COR-L47 (cell line): ENCODE measurements around the gene MSI2.

ENCODE experiments used
- DNase-seq: peaks from one replicate; lab custom pipeline; 2025; lab: John Stamatoyannopoulos, UW

The MSI2 gene

DNA sequence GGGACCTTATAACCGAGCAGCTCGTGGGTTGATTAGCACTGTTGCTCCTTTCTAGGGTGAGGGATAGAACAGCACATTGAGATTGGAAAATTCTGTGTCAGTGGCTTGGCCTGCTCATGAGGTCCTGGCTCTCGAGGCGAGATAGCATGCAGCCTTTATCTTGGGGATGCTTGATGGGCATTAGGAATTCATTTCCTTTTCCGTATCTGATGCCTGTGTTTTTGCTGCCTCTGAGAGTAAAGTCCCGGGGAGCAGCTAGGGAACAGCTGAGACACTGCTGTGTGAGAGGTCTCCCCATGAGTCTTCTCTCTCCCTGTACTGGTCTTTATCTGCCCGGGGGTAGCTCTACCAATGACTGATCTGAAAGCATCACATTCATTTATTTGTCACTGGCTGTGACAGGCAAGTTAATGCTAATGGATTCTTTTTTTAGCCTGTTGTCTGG is 14.5 kb downstream of the MSI2 start:
- no peak for DNase-seq

- DNase-seq = no peak
These were observed 15.5 kb downstream of the MSI2 start for GRCh38 chr17:57271821-57272220.

DNA sequence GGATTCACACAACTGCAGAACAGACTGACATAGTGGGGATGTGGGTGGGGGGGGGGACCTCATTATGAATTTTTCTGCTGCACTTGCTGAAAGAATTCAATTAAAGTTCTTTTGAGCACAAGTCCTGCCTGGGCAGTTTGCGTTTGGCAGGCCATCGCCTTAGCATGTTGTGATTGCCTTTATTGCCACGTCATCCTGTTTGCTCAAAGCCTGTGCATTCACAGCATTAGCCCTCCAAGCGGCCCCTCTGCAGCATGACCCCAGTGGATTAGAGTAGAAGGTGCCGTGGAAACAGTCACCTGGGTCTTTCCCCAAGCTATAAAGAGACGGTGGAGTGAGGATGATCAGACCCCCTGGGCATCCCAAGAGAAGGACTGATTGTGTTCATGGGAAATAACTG is 17.2 kb downstream of the MSI2 start:
- no peak for DNase-seq

DNA sequence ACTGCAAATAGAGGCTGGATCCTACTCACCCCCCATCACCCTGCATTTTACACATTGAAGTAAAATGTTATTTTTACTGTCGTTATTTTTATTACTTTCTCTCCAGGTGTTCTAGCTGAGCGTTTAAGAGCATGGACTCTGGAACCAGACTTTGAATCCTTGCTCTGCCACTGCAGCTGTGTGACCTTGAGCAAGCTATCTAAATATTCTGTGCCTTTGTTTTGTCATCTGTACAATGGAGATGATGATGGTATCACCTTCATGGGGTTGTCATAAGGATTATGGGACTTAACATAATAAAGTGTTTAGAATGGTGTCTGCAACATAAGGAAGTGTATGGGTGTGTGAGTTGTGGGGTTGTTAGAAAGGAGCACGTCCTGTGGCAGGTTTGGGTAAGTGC is 17.8 kb downstream of the MSI2 start:
- no peak for DNase-seq

DNA sequence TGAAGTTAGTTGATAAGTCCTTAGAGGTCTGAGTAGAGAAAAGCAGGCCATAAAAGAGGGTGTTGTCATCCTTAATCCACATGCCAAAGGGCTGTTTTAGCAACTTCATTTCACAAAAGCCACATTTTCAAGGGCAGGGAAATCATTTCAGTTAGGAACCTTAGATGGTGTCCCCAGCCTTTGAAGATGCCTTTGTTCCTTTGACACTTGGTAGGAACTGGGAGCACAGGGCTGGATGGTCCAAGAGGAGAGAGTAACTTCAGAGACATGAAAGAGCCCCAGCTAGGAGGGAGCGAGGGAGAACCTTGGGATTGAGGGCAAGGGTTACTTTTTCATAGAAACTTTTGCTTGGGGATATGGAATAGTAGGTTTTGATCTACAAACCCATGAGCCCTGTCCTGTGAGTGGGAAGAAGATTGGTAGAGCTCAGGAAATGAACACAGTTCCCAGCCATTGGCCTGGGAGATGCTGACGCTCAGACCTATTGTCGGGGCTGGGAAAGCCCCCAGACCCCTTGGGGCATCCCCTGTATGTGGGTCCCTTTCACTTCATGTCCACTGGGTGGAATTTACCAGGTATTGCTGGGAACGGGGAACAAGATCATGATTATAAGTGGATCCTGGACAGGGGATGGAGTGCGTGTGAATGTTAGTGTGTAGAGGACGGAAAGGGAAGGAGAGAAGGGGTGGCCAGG is 18.9 kb downstream of the MSI2 start:
- no peak for DNase-seq

DNA sequence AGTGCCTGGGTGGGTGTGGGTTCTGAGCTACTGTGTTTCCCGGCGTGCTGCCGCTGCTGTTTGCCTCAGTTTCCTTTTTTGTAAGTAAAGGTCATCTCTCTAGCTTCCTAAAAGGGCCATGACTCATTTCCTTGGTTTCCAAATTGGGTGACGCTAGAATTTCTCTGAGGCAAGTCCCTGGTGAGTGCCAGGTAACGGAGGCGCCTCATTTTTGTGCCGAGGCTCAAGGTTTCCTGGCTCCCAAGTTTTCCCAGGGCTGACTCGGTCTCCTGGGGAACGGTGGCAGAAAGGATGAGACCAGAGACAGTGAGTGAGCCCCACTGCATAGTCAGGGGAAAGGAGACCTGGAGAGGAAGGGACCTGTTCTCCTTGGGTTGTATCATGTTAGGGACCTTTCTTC is 20.3 kb downstream of the MSI2 start:
- DNase-seq = no peak

GRCh38 chr17:57277923-57278604 is 21.7 kb downstream of the MSI2 start:
- no peak for DNase-seq

GRCh38 chr17:57278740-57279387 is 22.5 kb downstream of the MSI2 start:
- no peak for DNase-seq

DNA sequence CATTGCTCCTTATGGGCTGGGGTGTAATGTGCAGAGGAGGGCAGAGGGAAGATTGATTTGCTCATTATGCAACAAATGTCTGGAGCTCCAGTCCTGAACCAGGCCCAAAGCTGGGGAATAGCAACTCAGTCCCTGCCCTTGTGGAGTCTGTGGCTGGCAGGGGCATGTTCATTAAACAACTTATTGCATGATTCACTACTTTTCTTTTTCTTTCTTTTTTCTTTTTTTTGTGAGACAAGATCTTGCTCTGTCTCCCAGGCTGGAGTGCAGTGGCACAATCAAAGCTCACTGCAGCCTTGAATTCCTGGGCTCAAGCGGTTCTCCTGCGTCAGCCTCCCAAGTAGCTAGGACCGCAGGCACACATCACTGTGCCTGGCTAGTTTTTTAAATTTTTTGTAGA is 23.1 kb downstream of the MSI2 start:
- no peak for DNase-seq

DNA sequence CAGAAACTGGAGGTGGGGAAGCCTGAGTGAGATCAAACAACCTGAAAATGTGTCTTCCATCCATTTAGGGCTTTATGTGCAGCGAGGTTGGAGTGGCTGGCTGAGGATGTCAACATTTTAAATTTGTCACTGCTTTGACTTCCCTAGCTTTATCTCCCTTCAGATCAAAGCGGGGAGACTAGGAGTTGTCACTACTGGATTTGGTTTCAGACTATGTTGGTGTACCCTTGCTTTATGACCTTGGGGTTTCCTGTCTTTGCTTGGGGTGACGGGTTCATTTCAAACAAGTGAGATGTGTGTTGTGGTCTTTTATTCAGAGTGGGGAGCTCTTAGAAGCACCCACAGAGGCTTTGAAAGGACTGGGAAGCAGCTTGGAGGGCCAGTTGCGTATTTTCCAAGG is 25.6 kb downstream of the MSI2 start:
- DNase-seq = no peak

- no peak for DNase-seq
These were observed 26.0 kb downstream of the MSI2 start for GRCh38 chr17:57282296-57282695.

DNA sequence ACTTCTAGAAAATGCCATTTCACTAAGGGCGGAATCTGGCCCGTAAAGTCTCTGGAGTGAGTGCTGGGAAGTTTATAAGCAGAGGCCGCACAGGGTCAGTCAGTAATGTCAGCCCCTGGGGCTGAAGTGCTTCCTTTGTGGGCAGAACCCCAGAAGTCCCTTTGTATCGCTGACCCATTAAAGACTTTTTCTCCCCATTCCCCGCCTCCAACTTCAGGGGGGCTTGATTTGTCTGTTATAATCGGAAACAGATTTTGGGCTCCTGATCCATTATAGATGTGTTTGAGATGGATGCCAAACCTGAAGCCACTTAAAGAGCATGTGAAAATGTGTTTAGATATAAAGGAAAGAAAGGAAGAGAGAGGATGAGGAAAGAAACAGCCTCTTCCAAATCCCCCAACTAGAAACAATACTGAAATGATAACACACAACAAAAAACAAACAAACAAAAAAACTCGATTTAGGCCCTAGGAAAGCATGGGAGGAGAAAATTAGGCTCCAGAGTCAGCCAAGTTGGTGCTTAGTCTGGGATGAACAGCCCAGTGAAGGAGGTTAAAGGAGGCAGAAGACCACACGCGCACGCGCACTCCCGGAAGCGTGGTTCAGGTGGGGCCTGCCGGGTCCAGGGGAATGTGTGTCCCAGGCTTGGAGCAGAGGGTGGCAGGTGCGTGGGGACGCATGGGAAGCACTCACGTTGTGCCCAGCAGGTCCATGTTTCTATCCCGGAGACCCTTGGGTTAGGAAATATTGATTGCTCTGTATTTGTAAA is 27.1 kb downstream of the MSI2 start:
- no peak for DNase-seq

GRCh38 chr17:57284583-57284982 is 28.3 kb downstream of the MSI2 start:
- DNase-seq = no peak

DNA sequence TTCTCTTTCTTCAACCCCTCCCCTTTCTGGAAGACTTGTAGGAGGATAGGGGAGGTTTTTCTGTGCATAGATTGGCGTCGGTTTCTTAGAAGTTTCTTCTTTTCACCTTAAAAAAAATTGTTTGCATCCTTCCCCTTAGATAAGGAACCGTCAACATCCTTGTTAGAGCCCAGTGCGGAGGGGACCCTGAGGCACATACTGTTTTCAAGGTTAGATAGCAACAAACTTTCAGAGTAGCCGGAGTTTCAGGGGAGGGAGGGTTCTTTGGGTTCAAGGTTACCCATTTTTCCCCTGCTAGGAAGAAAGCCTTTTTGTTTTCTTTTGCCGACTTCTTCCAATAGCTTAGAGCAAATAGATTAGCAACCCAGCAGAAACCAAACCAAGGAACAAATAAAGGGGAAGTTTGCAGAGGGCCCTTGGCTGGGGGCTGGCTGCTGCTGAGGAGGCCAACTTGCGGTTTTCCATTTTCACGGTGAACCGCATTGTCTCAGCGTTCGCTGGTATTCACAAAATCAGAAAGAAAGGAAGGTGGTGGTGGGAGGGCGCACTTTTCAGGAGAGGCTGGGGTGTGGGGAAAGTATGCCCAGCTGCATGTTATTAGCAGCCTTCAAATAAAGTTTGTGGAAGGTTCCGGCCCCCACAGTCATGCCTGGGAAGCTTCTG is 28.8 kb downstream of the MSI2 start:
- DNase-seq = no peak

- DNase-seq = no peak
These were observed 29.4 kb downstream of the MSI2 start for GRCh38 chr17:57285701-57286100.

DNA sequence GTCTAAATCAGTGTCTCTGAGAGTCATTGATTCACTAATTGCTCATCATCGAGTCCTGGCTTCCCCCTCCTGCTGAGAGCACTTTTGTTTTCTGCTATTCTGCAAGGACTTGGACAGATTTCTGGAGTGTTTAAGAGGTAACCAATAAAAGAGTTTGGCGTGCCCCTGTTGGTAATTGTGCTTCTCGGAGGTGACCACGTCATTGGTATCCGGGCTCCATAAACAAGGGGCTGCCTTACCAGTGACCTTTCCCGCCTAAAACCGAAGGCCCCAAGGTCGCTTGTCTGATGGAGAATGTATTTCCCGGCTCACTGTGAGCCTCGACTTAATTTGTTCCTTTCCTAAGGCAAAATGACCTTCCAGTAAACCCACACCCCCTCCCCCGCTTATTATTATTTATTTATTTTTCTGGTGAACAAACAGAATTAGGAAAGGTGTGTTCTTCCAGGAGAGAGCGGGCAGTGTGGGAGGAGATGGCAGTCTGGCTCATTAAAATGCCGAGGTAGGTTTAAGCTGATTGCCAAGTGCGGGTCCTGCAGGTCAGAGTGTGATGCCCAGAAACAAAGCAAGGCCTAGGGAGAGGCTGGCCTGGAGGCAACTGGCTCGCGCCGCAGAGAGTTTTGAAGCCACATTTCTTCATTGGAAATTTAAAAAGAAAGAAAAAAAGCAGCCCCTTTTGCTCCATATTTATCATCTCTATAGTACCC is 30.2 kb downstream of the MSI2 start:
- DNase-seq = peak; percentile 37

DNA sequence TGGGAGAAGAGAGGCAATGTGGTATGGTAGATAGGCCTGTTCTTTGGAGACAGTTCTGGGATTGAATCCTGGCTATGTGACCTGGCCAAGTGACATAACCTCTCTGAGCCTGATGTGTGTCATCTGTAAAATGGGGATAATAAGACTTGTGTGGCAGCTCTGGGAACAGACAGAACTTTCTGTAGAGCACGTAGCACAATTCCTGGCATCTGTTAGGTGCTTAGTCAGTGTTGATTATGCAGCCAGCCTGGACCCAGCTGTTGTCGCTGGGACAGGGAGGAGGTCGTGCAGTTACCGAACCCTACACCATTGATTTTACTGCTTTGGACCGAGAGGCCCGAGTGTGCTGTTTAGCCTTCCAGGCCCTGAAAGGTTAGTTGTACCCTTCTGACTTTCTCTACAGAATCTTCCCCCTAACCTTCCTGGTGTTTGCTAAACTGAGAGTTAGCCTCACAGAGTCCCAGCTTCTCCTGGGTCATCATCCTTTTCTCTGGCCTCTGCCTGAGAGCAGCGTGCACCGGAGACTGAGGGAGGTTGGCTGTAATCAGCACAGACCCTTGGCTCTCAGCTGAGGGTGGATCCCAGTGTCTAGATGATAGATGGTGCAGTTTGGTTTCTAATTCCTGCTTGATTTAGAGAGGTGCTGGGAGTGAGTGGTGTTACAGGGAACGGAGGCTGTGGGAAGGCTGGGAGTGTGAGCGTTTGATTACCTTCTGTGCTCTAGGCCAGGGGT is 31.9 kb downstream of the MSI2 start:
- DNase-seq = no peak

GRCh38 chr17:57288773-57289121 is 32.4 kb downstream of the MSI2 start:
- DNase-seq = no peak

DNA sequence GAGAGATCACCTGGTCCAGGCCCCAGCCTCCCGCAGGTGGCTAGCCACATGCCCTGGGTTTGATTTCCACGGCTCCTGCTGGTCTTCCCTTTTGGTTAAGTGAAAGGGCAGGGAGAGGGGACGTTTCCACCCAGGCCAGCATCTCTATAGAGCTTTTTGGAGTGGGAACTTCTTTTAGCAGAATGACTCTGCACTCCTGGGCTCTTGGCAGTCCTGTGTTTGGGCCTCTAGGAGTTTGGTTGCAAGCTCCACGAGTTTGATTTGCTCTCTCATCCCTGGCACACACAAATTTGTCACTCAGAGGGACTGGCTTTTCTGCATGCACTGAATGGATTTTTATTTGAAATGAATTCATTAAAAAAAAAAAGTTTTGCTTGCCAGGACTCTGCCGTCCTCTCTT is 32.8 kb downstream of the MSI2 start:
- DNase-seq = no peak

- DNase-seq = no peak
These were observed 33.3 kb downstream of the MSI2 start for GRCh38 chr17:57289613-57290012.

DNA sequence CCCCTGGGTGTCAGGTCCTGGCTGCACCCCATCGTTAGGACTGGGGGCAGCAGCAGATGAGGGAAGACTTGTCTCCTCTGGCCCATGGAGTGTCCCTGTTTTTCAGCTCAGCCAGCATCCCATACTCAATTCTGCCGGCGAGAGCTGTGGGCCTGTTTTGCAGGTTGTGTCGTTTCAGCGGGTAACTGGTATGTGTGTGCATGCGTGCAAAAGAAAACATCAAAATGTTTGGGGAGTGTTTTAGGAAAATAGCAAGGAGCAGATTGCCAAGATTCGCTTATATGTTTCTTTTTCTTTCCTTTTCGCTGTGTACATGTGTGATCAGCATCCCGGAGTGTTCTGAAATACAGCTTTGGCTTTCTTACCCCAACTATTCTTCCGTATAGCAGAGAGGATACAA is 34.7 kb downstream of the MSI2 start:
- DNase-seq = no peak
